Inflammatory macrophage (primary cell): ENCODE data around the gene PCSK4.

Source experiments
- DNase-seq, 2 donors: peaks; one replicate each; pipeline ENCODE4 v3.0.0-alpha.2; 2020 to 2022

The PCSK4 gene

DNA sequence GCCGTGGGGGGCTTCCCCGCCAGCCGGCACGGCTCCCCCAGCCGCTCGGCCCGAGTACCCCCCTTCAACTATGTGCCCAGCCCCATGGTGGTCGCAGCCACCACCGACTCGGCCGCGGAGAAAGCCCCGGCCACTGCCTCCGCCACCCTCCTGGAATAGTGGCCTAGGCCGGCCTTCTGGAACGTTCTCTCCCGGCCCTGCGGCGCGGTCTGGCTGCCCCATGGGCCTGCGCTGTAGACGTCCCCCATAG, 20.2 kb downstream of the PCSK4 start:
- no peak for DNase-seq

DNA sequence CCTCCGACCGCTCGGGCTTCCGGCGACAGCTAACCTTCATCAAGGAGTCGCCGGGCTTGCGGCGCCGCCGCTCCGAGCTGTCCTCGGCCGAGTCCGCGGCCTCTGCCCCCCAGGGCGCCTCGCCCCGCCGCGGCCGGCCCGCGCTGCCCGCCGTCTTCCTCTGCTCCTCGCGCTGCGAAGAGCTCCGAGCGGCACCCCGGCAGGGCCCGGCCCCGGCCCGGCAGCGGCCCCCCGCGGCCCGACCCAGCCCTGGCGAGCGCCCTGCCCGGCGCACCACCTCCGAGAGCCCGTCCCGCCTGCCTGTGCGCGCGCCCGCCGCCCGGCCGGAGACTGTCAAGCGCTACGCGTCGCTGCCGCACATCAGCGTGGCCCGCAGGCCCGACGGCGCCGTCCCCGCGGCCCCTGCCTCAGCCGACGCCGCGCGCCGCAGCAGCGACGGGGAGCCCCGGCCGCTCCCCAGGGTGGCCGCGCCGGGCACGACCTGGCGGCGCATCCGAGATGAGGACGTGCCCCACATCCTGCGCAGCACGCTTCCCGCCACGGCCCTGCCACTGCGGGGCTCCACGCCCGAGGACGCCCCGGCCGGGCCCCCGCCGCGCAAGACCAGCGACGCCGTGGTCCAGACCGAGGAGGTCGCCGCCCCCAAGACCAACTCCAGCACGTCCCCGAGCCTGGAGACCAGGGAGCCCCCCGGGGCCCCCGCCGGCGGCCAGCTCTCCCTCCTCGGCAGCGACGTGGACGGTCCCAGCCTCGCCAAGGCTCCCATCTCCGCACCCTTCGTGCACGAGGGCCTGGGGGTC, 20.7 kb downstream of the PCSK4 start:
- DNase-seq: no peak

DNA sequence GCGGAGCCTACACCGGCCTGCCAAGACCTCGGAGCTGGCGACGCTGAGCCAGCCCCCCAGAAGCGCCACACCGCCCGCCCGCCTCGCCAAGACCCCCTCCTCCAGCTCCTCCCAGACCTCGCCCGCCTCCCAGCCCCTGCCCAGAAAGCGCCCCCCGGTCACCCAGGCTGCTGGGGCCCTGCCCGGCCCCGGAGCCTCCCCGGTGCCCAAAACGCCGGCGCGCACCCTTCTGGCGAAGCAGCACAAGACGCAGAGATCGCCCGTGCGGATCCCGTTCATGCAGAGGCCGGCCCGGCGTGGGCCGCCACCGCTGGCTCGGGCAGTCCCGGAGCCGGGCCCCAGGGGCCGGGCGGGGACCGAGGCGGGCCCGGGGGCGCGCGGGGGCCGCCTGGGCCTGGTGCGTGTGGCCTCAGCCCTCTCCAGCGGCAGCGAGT, 21.3 kb downstream of the PCSK4 start:
- DNase-seq: peak in 1 of 2 donors; percentile 49

DNA sequence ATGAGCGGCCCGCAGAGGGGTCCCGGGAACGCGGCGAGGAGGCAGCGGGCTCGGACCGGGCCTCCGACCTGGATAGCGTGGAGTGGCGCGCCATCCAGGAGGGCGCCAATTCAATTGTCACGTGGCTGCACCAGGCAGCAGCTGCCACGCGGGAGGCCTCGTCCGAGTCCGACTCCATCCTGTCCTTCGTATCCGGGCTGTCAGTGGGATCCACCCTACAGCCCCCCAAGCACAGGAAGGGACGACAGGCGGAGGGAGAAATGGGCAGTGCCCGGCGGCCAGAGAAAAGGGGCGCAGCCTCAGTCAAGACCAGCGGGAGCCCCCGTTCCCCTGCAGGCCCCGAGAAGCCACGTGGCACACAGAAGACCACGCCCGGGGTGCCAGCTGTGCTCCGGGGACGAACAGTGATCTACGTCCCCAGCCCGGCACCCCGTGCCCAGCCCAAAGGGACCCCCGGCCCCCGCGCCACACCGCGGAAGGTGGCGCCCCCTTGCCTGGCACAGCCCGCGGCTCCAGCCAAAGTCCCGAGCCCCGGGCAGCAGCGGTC, 21.8 kb downstream of the PCSK4 start:
- no peak for DNase-seq

DNA sequence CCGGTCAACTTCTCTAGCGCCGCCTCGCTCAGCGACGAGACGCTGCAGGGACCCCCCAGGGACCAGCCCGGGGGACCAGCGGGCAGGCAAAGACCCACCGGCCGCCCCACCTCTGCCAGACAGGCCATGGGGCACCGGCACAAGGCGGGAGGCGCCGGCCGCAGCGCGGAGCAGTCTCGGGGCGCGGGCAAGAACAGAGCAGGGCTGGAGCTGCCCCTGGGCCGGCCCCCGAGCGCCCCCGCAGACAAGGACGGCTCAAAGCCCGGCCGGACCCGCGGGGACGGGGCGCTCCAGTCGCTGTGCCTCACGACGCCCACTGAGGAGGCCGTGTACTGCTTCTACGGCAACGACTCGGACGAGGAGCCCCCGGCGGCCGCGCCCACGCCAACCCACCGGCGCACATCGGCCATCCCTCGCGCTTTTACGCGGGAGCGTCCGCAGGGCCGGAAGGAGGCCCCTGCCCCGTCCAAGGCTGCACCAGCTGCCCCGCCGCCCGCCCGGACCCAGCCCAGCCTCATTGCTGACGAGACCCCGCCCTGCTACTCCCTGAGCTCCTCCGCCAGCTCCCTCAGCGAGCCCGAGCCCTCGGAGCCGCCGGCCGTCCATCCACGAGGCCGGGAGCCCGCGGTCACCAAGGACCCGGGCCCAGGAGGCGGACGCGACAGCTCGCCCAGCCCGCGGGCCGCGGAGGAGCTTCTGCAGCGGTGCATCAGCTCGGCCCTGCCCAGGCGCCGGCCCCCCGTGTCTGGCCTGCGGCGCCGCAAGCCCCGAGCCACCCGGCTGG, 22.5 kb downstream of the PCSK4 start:
- no peak for DNase-seq

DNA sequence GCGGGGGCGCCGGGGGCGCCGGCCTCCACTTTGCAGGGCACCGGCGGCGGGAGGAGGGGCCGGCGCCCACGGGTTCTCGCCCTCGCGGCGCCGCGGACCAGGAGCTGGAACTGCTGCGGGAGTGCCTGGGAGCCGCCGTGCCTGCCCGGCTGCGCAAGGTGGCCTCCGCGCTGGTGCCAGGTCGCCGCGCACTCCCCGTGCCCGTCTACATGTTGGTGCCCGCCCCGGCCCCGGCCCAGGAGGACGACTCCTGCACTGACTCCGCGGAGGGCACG, 23.0 kb downstream of the PCSK4 start:
- DNase-seq: no peak

DNA sequence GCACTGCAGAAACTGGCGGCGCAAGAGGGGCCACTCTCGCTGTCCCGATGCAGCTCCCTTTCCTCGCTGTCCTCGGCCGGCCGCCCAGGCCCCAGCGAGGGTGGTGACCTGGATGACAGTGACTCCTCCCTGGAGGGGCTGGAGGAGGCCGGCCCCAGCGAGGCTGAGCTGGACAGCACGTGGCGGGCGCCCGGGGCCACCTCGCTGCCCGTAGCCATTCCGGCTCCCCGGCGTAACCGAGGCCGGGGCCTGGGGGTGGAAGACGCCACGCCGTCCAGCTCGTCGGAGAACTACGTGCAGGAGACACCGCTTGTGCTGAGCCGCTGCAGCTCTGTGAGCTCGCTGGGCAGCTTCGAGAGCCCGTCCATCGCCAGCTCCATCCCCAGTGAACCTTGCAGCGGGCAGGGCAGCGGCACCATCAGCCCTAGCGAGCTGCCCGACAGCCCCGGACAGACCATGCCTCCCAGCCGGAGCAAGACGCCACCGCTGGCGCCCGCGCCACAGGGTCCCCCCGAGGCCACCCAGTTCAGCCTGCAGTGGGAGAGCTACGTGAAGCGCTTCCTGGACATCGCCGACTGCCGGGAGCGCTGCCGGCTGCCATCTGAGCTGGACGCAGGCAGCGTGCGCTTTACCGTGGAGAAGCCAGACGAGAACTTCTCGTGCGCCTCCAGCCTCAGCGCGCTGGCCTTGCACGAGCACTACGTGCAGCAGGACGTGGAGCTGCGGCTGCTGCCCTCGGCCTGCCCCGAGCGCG, 23.5 kb downstream of the PCSK4 start:
- DNase-seq: no peak

DNA sequence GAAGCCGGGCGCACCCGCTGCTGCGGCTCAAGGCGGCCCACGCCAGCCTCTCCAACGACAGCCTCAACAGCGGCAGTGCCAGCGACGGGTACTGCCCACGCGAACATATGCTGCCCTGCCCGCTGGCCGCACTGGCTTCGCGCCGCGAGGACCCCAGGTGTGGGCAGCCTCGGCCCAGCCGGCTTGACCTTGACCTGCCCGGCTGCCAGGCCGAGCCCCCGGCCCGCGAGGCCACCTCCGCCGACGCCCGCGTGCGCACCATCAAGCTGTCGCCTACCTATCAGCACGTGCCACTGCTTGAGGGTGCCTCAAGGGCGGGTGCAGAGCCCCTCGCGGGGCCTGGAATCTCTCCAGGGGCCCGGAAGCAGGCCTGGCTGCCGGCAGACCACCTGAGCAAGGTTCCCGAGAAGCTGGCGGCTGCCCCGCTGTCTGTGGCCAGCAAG, 24.1 kb downstream of the PCSK4 start:
- no peak for DNase-seq

DNA sequence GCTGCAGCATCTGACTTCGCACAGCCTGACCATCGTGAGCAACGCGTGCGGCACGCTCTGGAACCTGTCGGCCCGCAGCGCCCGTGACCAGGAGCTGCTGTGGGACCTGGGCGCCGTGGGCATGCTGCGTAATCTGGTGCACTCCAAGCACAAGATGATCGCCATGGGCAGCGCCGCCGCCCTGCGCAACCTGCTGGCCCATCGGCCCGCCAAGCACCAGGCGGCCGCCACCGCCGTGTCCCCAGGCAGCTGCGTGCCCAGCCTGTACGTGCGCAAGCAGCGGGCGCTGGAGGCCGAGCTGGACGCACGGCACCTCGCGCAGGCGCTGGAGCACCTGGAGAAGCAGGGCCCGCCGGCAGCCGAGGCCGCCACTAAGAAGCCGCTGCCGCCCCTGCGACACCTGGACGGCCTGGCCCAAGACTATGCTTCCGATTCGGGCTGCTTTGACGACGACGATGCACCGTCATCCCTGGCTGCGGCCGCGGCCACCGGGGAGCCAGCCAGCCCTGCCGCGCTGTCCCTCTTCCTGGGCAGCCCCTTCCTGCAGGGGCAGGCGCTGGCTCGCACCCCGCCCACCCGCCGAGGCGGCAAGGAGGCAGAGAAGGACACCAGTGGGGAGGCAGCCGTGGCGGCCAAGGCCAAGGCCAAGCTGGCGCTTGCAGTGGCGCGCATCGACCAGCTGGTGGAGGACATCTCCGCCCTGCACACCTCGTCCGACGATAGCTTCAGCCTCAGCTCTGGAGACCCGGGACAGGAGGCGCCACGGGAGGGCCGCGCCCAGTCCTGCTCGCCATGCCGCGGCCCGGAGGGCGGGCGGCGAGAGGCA, 24.7 kb downstream of the PCSK4 start:
- DNase-seq: peak; percentile 25 to 41

DNA sequence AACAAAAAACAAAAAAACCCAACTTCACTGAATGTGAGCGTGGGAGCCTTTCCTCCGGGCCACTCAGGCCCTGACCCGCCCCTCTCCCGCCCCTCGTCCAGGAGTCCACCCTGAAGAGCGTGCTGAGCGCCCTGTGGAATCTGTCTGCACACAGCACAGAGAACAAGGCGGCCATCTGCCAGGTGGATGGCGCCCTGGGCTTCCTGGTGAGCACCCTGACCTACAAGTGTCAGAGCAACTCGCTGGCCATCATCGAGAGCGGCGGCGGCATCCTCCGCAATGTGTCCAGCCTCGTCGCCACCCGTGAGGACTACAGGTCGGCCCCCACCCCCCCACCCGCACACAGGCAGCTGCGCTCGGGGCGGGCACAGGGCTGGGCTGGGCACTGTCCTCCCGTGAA, 28.3 kb downstream of the PCSK4 start:
- DNase-seq: no peak

DNA sequence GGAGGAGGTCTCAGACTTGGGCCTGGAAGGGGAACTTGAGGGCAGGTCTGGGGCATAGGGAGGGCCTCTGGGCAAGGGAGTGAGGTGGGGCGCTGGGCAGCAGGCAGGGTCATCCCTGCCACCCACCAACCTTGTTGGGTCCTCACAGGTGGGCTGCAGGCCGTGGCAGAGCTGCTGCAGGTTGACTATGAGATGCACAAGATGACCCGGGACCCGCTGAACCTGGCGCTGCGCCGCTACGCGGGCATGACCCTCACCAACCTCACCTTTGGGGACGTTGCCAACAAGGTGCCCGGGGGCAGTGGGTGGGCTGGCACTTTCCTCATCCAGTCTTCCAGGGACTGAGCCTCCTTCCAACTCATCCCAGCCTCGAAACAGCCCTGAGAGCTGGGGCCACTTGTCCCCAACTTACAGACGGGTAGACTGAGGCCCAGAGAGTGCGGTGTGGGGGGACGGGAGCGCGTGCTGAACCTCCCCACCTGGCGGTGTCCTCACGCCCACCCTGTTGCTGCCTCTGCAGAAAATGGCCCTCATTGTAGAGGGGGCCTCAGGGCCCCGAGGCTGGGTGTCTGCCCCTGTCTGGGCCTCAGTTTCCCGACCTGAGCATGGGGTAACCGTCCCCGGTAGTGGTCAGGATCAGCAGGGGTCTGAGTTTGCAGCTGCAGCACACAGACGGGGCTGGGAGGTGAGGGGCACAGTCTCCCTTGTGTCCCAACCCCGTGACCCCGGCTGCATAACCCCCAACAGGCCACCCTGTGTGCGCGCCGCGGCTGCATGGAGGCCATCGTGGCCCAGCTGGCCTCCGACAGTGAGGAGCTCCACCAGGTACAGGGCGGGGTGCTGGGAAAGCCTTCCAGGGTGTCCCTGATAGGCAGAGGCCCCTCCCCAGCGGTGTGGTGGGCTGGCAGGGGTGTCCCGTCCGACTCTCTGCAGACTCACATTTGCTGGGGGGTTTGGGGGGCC, 29.8 kb downstream of the PCSK4 start:
- DNase-seq: no peak

DNA sequence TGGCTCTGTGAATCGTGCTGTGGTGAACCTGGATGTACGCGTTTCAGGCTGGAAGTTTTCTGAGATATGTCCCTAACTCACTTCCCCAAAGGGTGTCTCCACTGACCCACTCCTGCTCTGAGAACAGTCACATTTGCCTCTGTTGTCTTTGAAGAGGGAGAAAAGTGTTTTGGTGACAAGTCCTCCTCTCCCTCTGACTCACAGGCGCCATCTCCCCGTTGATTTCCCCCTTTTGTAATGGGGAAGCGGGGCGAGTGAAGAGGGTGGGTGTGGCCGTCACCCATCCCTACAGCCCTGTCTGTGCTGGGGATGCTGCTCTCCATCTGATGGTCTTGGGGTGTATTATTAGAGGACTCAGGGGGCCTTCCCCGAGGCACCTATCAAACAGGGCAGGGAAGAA, 30.7 kb downstream of the PCSK4 start:
- peak; percentile 76 to 80 for DNase-seq

DNA sequence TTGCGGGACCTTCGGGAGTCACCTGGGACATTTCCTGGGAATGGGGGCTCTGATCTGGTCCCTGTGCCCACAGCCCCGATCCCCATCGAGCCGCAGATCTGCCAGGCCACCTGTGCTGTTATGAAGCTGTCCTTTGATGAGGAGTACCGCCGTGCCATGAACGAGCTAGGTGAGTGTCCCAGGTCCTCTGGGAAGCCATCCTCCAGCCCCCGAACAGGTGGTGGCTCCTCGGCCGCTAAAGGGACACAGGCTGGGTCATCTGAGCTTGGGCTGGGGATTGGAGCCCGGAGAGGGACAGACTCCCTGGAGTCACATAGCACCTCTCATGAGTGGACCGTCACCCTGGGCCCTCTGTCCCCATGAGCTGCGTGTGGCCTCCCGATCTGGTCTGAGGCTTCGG, 32.3 kb downstream of the PCSK4 start:
- no peak for DNase-seq

DNA sequence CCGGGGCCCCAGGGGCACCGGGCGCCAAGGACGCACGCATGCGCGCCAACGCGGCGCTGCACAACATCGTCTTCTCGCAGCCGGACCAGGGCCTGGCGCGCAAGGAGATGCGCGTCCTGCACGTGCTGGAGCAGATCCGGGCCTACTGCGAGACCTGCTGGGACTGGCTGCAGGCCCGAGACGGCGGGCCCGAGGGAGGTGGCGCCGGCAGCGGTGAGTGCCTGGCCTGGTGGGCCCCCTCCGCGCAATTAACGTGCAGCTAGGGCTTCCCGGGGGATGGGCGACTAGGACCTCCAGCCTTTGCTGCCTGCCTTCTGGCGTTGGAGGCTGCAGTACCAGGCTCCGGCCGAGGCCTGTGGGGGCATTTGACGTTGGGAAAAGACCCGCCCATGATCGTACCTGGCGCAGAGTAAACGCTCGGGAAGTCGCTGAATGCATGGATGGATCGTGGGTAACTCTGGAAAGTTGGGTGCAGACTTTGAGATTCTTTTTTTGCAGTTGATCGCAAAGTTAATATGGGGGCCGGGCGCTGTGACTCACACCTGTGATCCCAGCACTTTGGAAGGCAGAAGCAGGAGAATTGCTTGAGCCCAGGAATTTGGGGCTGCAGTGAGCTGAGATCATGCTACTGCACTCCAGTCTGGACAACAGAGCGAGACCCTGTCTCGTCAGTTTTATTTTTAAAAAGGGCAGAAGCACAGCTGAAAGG, 33.0 kb downstream of the PCSK4 start:
- DNase-seq: no peak

DNA sequence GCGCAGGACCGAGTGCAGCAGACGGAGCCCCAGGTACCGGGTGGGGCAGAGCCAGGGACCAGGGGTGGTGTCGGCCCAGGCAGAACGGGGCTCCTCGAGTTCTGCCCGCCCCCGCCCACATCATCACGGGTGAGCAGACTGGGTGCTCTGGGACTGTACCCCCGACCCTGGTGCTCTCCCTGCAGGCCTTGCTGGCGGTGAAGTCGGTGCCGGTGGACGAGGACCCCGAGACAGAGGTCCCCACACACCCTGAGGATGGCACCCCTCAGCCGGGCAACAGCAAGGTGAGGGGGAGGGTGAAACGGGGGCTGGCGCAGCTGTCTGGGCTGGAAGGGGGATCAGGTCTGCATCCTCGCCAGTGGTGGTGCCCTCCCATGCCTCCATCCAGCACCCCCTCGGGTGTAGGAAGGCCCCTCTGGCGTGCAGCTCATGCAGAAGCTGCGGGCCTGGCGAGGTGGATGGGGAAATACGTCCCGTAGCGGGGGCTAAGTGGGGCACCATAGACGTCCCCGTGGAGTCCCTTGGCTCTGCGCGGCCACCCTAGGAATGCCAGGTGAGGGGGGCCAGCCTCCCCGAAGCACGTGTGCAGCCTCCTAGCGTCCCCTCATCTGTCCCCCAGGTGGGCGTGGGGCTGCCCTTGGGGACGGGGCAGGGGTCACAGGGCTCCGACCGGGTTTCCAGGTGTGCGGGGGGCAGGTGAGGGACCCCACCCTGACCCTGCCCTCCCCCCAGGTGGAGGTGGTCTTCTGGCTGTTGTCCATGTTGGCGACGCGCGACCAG, 33.8 kb downstream of the PCSK4 start:
- DNase-seq: no peak

DNA sequence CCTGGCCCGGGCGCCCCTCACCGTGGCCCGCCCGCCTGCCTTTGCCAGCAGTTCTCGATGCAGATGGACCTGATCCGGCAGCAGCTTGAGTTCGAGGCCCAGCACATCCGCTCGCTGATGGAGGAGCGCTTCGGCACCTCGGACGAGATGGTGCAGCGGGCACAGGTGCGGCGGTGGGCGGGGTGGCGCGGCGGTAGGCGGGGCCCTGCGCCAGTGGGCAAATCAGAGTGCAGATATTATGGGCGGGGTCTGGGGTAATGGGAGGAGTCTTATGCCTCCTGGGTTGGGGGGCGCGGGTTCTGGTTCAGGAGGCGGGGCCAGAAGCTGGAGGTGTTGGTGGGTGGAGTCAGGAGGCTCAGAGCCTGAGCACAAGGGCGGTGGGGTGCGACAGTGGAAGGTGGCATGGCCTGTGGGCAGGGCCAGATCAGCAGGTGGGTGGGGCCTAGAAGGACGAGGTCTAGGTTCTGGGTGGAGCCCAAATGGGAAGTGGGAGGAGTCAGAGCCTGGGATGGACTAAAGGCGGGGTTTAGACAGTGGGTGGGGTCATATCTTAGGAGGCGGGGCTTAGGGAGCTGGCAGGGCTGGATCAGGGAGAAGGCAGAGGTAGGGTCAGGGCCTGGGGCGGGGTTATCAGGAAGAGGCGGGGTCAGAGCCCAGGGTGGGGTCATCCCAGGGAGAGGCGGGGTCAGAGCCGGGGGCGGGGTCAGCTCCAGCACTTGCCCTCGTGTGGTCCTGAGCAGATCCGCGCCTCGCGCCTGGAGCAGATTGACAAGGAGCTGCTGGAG, 34.6 kb downstream of the PCSK4 start:
- peak; percentile 59 to 78 for DNase-seq

DNA sequence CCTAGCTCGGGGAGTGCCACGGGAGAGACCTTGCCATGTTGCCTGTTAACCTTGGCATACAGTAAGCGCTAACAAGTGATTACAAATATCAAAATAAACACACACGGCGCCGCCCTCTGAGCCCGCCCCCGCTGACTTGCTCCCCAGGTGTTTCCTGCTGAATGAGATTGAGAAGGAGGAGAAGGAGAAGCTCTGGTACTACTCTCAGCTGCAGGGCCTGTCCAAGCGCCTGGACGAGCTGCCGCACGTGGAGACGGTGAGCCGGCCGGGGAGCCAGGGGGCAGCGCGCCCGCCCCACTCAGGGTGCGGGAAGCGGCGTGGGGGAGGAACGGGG, 35.2 kb downstream of the PCSK4 start:
- DNase-seq: no peak

DNA sequence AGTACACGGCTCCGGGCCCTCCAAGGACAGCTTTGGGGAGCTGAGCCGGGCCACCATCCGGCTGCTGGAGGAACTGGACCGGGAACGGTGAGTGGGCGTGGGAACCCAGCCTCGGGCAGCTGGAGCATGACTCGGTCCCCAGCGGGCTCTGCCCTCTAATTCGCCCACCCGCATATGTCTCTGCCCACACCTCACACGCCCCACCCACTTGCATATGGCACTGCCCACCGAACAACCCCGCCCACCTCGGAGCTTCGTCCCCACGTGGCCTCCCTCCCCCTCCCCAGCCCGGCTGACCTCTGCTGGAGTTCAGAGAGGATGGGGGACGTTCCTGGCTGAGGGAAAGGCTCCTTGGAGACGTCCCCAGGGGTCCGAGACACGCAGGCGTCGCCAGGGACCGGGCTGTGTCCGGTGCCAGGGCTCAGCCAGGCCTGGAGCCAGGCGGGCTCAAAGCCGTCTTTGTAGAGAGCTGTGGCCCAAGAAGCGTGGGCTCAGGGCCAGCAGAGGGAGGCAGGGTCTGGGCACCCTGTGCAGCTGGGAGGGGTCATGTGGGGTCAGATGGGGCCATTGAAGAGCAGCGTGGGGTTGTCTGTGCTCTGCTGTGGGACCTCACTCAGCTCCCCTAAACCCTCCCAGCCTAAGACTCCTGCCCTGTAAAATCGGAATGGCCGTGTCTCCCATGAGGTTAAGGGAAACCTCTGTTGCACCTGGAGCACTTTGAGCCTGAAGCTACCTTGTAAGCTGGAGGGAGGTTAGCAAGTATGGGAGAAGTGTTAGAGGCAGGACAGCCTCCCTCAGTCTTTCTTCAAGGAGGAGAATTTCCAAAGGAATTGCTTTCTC, 36.4 kb downstream of the PCSK4 start:
- DNase-seq: peak in 1 of 2 donors; percentile 54
